GM19025 (cell line): Measurements from ENCODE around the gene LDHB.
"Not testable (repeated sequence)": the region's sequence is repeated elsewhere in the genome, so short reads cannot be mapped to it uniquely, and the experiment has no call there.

Experiments
- ATAC-seq: cut with Tn5 transposase; IDR thresholded peaks from one replicate; pipeline ENCODE4 v1.9.1; 2021; ENCODE audit warnings: mild to moderate bottlenecking, low read depth, moderate library complexity; ENCODE audit not compliant: unreplicated experiment

LDHB gene

DNA sequence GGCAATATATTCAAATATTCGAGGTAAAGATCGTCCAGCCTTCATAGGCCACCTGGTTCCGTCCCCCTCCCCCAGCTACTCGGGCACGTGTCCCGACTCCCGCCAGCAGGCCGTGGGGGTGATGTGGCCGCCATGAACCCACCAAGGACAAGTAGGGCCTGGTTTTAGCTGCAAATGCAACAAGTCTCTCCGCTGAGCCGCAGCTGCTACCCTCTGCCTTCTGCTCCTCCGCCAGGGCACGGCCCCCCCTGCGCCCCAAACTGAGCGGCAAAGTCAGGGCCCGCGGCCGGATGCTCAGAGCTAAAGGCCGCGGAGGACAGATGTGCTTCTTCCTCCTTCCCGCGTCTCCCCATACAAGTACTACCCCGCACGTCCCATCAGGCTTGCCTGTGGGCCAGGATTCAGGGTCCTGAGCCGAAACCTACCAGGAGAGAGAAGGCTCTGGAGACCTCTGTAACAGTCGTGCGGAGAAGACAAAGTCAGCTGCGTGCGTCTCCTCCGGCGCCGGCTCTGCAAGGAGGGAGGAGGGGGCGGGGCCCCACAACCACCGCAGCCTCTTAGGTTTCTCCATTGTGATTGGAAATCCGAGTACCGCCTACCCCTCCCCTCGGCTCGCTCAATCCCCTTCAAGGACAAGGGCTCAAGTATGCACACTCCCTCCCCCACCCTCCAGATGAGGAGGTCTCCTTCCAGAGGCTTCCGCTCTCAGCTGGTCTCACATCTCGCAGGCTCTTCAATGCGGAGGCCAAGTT lies at the start of gene LDHB:
Gene LDHB, minus strand, starts transcription at position 517 of the 752 bp plus-strand sequence. CDS start 3,171 bp downstream, outside the sequence.
- peak; percentile 94 for ATAC-seq

DNA sequence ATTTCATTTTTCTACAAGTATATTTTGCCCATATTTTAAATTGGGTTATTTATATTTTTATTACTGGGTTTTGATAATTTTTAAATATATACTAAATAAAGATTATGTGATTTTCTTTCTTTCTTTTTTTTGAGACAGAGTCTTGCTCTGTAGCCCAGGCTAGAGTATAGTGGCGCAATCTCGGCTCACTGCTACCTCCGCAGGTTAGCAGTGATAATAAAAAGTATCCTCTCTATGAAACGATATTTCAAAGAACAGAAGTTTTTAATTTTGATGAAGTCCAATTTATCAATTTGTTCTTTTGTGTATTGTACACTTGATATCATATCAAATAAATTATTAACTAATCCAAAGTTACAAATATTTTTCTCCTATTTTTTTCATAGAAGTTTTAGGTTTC lies 47.2 kb upstream of the LDHB start:
- ATAC-seq = no peak

- ATAC-seq = no peak
These were observed 42.2 kb upstream of the LDHB start for GRCh38 chr12:21699851-21700250.

GRCh38 chr12:21697904-21698630 lies 40.4 kb upstream of the LDHB start:
- ATAC-seq = no peak

GRCh38 chr12:21696625-21697024 lies 39.0 kb upstream of the LDHB start:
- ATAC-seq = no peak

DNA sequence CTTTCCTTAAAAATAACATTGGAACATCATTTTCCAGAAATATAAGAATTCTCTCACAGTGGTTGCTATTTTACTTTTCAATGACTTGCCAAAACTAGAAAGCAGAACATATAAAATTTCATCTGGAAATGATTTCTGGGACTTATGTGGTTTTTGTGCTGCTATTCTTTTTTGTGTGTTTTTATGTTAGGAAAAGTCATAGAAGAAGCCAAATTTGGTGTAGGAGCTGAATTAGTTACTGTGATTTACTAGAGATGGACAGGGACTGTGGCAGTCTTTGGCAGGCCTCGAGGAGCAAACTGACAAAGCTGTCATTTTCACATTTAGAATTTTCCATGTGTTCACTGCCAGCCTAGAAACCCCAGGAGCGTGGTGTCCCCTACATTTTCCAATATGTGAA lies 38.3 kb upstream of the LDHB start:
- no peak for ATAC-seq

- no peak for ATAC-seq
These were observed 37.0 kb upstream of the LDHB start for GRCh38 chr12:21694660-21695059.

DNA sequence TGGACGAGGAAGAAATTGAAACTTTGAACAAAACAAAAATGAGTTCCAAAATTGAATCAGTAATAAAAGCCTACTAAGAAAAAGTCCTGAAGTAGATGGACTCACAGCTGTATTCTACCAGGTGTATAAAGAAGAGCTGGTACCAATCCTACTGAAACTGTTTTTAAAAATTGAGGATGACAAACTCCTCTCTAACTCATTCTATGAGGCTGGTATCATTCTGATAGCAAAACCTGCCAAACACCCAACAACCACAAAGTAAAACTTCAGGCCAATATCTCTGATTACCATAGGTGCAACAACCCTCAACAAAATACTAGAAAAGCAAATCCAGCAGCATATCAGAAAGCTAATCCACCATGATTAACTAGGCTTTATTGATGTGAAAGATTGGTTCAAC lies 33.9 kb upstream of the LDHB start:
- ATAC-seq = no peak

DNA sequence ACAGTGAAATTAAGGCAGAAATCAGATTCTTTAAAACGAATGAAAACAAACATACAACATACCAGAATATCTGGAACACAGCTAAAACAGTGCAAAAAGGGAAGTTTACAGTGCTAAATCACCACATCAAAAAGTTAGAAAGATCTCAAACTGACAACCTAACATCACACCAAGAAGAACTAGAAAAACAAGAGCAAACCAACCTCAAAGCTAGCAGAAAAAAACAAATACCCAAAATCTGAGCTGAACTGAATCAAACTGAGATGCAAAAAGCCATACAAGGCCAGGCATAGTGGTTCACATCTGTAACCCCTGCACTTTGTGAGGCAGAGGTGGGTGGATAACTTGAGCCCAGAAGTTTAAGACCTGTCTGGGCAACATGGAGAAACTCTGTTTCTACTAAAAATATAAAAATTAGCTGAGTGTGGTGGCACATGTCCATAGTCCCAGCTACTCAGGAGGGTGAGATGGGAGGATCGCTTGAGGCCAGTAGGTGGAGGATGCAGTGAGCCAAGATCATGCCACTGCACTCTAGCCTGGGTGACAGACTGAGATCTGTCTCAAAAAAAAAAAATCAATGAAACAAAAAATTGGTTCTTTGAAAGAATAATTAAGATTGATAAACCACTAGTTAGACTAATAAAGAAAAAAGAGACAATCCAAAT lies 33.2 kb upstream of the LDHB start:
- no peak for ATAC-seq

DNA sequence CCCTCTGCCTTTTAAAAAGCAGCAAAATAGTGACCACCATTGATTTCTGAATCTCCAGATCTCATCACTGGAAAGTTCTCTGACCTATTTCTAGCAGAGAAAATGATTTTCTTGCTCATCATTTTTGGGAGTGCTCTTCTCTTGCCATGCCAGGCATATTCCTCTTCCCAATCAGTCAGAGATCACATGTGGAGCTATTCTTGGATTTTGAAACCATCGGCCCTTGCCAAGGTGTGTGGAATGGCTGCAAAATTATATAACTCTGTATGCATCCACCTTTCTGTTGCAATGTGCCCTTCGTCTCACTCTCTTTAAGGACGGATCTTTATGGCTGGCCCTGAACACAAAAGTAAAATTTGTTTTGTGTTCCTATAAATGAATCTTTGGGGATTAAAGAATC lies 25.5 kb upstream of the LDHB start:
- ATAC-seq = no peak

GRCh38 chr12:21678959-21679358 lies 21.3 kb upstream of the LDHB start:
- no peak for ATAC-seq

DNA sequence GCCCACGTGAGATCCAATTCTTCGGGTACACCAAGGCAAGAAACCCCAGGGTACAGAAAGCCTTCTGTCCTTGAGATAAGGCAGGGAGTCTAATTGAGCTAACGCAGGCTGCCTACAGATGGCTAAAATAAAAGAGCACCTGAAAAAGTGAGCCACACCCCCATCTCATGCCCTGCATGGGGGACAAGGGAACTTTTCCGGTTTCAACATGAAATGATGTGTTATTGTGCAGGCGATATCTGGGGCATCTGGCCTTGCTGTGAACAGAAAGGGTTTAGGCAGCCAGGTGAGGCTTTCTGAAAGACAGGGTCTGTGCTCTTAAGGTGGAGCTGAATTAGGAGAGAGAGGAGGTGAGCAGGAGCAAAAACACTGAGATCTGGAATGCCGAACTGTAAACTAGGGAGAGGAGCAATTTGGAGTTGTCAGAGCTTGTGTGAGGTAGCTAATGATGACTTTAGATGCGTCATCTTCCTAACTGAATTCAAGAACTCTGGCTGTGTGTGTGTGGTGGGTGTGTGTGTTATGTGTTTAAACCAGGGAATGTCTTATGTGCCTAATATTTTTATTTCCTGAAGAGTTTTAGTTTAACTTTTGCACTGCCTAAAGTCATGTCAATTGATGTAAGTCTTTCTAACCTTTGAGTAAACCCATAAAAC lies 20.1 kb upstream of the LDHB start:
- ATAC-seq = no peak

DNA sequence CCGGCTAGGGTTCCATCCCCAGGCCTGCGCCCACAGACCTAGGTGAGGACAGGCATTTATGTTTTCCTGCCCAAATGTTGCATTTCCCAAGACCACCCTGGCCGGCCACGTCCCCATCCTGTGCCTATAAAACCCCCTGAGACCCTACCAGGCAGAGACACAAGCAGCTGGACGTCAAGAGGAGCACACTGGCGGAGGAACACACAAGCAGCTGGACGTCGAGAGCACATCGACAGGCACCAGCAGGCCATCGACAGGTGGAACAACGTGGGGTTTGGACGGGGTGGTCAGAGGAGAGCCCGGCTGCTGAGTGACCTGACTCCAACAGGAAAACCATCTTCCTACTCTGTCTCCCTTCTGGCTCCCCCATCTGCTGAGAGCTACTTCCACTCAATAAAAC lies 19.6 kb upstream of the LDHB start:
- ATAC-seq = no peak

- ATAC-seq = no peak
These were observed 19.1 kb upstream of the LDHB start for GRCh38 chr12:21676776-21677175.

GRCh38 chr12:21675641-21676040 lies 18.0 kb upstream of the LDHB start:
- ATAC-seq = no peak

GRCh38 chr12:21675096-21675495 lies 17.5 kb upstream of the LDHB start:
- no peak for ATAC-seq

- not testable (repeated sequence) for ATAC-seq
These were observed 16.3 kb upstream of the LDHB start for GRCh38 chr12:21673830-21674552.

DNA sequence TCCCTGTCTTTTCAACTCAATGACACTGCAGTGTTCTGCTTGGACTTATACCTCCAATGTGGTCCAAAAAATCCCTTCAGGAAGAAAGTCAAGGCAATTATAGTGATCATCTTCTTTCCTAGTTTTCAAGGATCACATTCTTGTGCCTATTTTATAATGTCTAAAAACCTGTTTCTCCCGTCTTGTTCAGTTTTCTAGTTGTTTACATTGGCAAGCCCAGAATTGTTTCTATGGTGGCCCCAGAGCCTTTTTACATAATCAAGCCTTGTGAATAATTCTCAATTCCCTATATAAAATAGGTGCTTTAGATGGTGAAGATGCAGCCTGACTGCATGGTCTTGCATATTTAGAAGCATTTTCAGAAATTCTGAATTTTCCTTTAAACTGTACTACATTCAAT lies 14.5 kb upstream of the LDHB start:
- no peak for ATAC-seq

GRCh38 chr12:21666722-21667121 lies 9.1 kb upstream of the LDHB start:
- no peak for ATAC-seq

- no peak for ATAC-seq
These were observed 8.2 kb upstream of the LDHB start for GRCh38 chr12:21665816-21666215.
